Astrocyte of the spinal cord (primary cell): ENCODE data around the gene LIG3.

Source experiments
- DNase-seq: peaks from one replicate; pipeline ENCODE4 v3.0.0; 2011; ENCODE audit warnings: low read depth, low spot score
- H3K4me3 ChIP-seq: 2 replicates; pipeline ENCODE4 v1.5.1; 2011; ENCODE audit warnings: low read depth, mild to moderate bottlenecking, low read length, moderate library complexity
- CTCF ChIP-seq: IDR thresholded peaks from 2 replicates; pipeline ENCODE4 v1.5.1; 2012; ENCODE audit warnings: low read depth, mild to moderate bottlenecking, low read length, inconsistent platforms
- in situ Hi-C: cut with HindIII; loops from 2 replicates; pipeline ENCODE4 v1.10.0; 2017; ENCODE audit warnings: low sequenced_read_pairs

LIG3 gene

GRCh38 chr17:35006961-35007360, 26.6 kb downstream of the LIG3 start:
- no peak for TF ChIP-seq CTCF
- in situ Hi-C loops, result no loop called here
- no peak for DNase-seq
- H3K4me3 ChIP-seq, result no peak overlapping the region

GRCh38 chr17:35010093-35010492, 29.8 kb downstream of the LIG3 start:
- no peak overlapping the region for H3K4me3 ChIP-seq
- in situ Hi-C loops, result no loop called here
- no peak for DNase-seq
- TF ChIP-seq CTCF, result no peak

- in situ Hi-C loops, result no loop called here
- no peak for DNase-seq
- H3K4me3 ChIP-seq, result no peak overlapping the region
- TF ChIP-seq CTCF, result no peak
Measured at GRCh38 chr17:35011671-35012216, 31.4 kb downstream of the LIG3 start.

DNA sequence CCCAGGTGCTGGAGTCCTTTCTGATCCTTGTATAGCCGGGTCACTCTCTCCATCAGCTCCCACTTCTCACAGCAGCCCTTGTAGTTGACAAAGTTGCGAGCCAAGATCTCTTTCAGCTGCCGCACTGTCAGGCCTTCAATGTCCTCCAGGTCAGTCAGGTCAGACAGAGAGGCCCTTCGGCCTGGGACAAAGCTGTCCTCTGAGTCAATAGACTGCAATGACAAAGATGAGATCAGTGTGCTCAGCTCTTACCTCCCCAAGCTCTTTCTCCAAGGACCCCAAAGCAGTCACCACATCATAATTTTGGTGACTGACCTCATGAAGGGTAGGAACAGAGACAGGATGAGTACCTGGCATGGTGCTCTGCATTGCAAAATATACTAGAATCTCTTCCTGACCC, 36.1 kb downstream of the LIG3 start:
- in situ Hi-C loops, result no loop called here
- H3K4me3 ChIP-seq, result no peak overlapping the region
- no peak for DNase-seq
- TF ChIP-seq CTCF, result no peak

- DNase-seq, result no peak
- no peak overlapping the region for H3K4me3 ChIP-seq
- in situ Hi-C loops, result no loop called here
- no peak for TF ChIP-seq CTCF
Measured at GRCh38 chr17:35017021-35017420, 36.7 kb downstream of the LIG3 start.

DNA sequence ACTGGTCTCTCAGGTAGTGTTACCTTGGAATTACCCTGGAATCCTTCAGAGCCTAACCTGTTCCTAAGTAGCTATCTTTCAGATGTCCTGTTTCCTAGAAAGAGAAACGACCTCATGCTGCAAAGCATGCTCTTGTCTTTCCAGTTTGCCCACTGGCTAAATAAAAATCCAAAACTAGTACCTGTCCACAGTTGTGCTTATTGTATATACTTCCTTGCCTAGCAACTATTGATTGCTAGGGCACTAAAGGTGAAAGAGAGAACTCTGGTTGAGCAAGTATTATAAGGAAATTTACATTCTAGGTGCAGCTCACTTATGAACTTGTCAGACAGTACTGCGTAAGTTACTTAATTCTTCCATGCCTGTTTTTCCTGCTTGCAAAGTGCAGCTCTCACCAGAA, 38.5 kb downstream of the LIG3 start:
- TF ChIP-seq CTCF, result no peak
- no peak overlapping the region for H3K4me3 ChIP-seq
- in situ Hi-C loops, result no loop called here
- DNase-seq, result no peak
